Gastroesophageal sphincter (tissue), 4 donors: Measurements from ENCODE around the gene AKIP1. TPM values are rescaled to one million over a fixed set of nuclear protein-coding genes. Genes with fewer than 3 reads are reported as not detected.

Source experiments
- ATAC-seq: fragments of 150-250 bp; one replicate; pipeline ENCODE4 v1.9.1; 2016; ENCODE audit warnings: mild to moderate bottlenecking, moderate library complexity
- H3K27ac ChIP-seq, 4 donors: fragments of 200-600 bp; sonication (generic) in 3 of 4; 1 replicate in 3 of 4; 2 replicates in 1 of 4; pipeline ENCODE4 v1.5.1; 2016 to 2019
- H3K27me3 ChIP-seq: fragments of 200-600 bp; sonication (generic); one replicate; pipeline ENCODE4 v1.5.1; 2019
- H3K36me3 ChIP-seq, 2 donors: fragments of 200-600 bp; sonication (generic); one replicate each; pipeline ENCODE4 v1.5.1; 2019; ENCODE audit warnings: control low read depth in 1 of 2
- H3K4me1 ChIP-seq, 3 donors: fragments of 200-600 bp; sonication (generic); 1 replicate in 2 of 3; 2 replicates in 1 of 3; pipeline ENCODE4 v1.5.1; 2016 to 2019; ENCODE audit warnings: control low read depth in 2 of 3
- H3K4me3 ChIP-seq, 2 donors: fragments of 200-600 bp; sonication (generic); one replicate each; pipeline ENCODE4 v1.5.1; 2019; ENCODE audit warnings: mild to moderate bottlenecking in 1 of 2, moderate library complexity in 1 of 2
- H3K9me3 ChIP-seq, 3 donors: fragments of 200-600 bp; sonication (generic); one replicate each; pipeline ENCODE4 v1.5.1; 2017 to 2019; ENCODE audit warnings: control low read depth in 2 of 3
- CTCF ChIP-seq, 4 experiments: fragments of 200-600 bp in 2 of 4; fragments of 450-650 bp in 2 of 4; sonication (generic) in 1 of 4; IDR thresholded peaks; one replicate each; pipeline ENCODE4 v1.5.1; 2017 to 2019; ENCODE audit warnings: antibody characterized with exemption in 4 of 4, mild to moderate bottlenecking in 2 of 4, moderate library complexity in 2 of 4
- EP300 ChIP-seq: sonication (generic); formaldehyde crosslinking; IDR thresholded peaks from one replicate; pipeline ENCODE4 v1.6.1; 2017; ENCODE audit warnings: antibody characterized with exemption, mild to moderate bottlenecking
- POLR2A ChIP-seq, 2 donors: fragments of 450-650 bp; IDR thresholded peaks; one replicate each; pipeline ENCODE4 v1.6.1; 2017; ENCODE audit warnings: antibody characterized with exemption in 2 of 2, mild to moderate bottlenecking in 2 of 2, moderate library complexity in 1 of 2
- POLR2AphosphoS5 ChIP-seq: sonication (generic); formaldehyde crosslinking; IDR thresholded peaks from one replicate; pipeline ENCODE4 v1.6.1; 2017; ENCODE audit warnings: antibody characterized with exemption
- WGBS, 2 donors: methylation state at CpG; one replicate each; pipeline ENCODE4 v1.1.5; 2018; ENCODE audit warnings: low coverage in 1 of 2; 5-methylcytosine and 5-hydroxymethylcytosine counted together
- total RNA-seq, 4 donors: library from RNA; depleted of rRNA; stranded (reverse); fragments of >200 nt; gene quantifications; one replicate each; pipeline ENCODE4 v1.1.0, GENCODE V29; 2016

Gene AKIP1
- total RNA-seq, 4 donors from 2014 or later = 31.5 to 63.9 (median 44.7) TPM

- WGBS, 2 donors = 85 to 100% methylated on average over 2 to 4 of the region's 9 CpGs
- no peak for TF ChIP-seq CTCF (IDR thresholded peaks at IDR 0.05)
- TF ChIP-seq EP300 = no peak
- no peak for TF ChIP-seq POLR2AphosphoS5
- no peak for TF ChIP-seq POLR2A (IDR thresholded peaks at IDR 0.05)
- H3K9me3 ChIP-seq = no peaks in the 10 kb centered on the region
- H3K27me3 ChIP-seq = no peaks in the 10 kb centered on the region
- H3K4me1 ChIP-seq = no peaks in the 10 kb centered on the region
- ATAC-seq = no peak
- peaks cover 0 to 17% of the 10 kb centered on the region in 2 donors for H3K36me3 ChIP-seq
- H3K27ac ChIP-seq = no peak overlapping the region
- H3K4me3 ChIP-seq = no peak overlapping the region
Observed at GRCh38 chr11:8928981-8929615, 18.1 kb downstream of the AKIP1 start.

- Histone ChIP-seq H3K4me1 (no peaks in the 10 kb centered on the region), H3K4me3 (no peak overlapping the region), H3K27ac (no peak overlapping the region), H3K9me3 (no peaks in the 10 kb centered on the region), H3K27me3 (no peaks in the 10 kb centered on the region), H3K36me3 (peaks cover 0 to 2% of the 10 kb centered on the region in 2 donors)
- ATAC-seq = no peak
- WGBS, 2 donors = 86 to 100% methylated on average over 4 to 9 of the region's 12 CpGs
- TF ChIP-seq CTCF (IDR thresholded peaks at IDR 0.05) = no peak
- TF ChIP-seq POLR2A (IDR thresholded peaks at IDR 0.05) = no peak
- no peak for TF ChIP-seq POLR2AphosphoS5
- TF ChIP-seq EP300 = no peak
Observed at GRCh38 chr11:8930456-8931175, 19.6 kb downstream of the AKIP1 start.

DNA sequence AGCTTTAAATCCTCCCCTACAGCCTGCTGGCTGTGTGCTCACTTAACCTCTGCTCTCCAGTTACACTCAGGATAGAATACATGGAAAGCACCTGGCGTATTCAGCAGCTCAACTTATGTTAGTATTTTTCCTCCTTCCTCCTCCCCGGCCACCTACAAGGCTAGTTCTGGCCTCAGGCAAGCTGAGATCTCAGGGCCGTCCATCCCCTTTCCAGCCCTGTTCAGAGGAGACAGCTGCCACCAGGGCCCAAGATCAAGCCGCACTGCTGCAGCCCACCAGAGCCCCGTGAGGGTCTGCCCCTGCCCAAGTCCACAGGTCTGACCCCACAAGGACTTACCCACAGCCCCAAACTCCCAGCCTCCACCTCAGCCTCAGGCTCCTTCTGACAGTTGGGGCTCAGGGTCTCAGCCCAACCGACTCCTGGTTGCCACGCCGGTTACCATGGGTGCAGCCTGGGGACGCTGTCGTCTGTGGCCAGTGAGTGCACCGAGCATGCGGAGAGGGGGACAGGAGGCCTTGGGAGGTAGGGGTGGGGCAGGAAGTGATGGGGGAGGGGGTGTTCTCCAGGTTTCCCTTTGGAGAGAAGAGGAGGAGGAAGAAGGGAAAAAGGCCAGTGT is 21.7 kb downstream of the AKIP1 start, which contains the start of gene C11orf16:
Gene C11orf16 (minus strand): TSS at position 384 of the 617 bp plus-strand sequence. CDS start 639 bp downstream, outside the sequence.
- H3K27ac ChIP-seq = no peak within 1 kb of the TSS
- H3K4me3 ChIP-seq = no peak within 1 kb of the TSS
- no peaks in the 10 kb centered on the region for H3K27me3 ChIP-seq
- 80% methylated on average over 1 of the region's 12 CpGs; no CpG with 5 or more reads in 1 of the 2 donors for WGBS, 2 donors
- no peak for TF ChIP-seq EP300
- no peak for TF ChIP-seq CTCF (IDR thresholded peaks at IDR 0.05)
- no peak for TF ChIP-seq POLR2A (IDR thresholded peaks at IDR 0.05)
- no peak for TF ChIP-seq POLR2AphosphoS5
- no peak for ATAC-seq
- no peaks in the 10 kb centered on the region for H3K36me3 ChIP-seq
- H3K9me3 ChIP-seq = no peaks in the 10 kb centered on the region
- no peaks in the 10 kb centered on the region for H3K4me1 ChIP-seq

DNA sequence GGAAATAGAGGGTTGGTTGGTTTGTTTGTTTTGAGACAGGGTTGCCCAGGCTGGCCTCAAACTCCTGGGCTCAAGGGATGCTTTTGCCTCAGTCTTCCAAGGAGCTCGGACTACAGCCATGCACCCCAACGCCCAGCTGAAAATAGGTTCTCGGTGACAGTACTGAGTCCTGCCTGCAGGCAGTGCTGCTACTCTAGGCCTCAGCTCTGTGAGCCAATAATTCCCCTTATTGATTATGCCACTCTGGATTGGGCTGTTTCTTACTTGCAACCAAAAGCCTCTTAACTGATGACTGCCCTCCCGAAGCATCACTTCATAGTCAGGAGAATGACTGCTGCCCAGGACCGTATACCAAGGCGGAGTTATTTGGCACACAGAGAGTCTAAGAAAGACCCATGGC is 22.9 kb downstream of the AKIP1 start:
- TF ChIP-seq POLR2AphosphoS5 = no peak
- TF ChIP-seq CTCF (IDR thresholded peaks at IDR 0.05) = no peak
- no peak for TF ChIP-seq POLR2A (IDR thresholded peaks at IDR 0.05)
- no peak for TF ChIP-seq EP300
- WGBS, 2 donors = 90 to 94% methylated on average over 3 of the region's 6 CpGs
- Histone ChIP-seq H3K27me3 (no peaks in the 10 kb centered on the region), H3K9me3 (no peaks in the 10 kb centered on the region), H3K4me1 (no peaks in the 10 kb centered on the region), H3K27ac (no peak overlapping the region), H3K4me3 (no peak overlapping the region), H3K36me3 (no peaks in the 10 kb centered on the region)
- ATAC-seq = no peak
